GM19023 (cell line): ENCODE measurements around the gene TBRG1.
"Not testable (repeated sequence)": the region's sequence is repeated elsewhere in the genome, so short reads cannot be mapped to it uniquely, and the experiment has no call there.

ENCODE experiments used
- ATAC-seq: cut with Tn5 transposase; IDR thresholded peaks from one replicate; pipeline ENCODE4 v1.9.1; 2021; ENCODE audit warnings: mild to moderate bottlenecking, moderate library complexity; ENCODE audit not compliant: unreplicated experiment

The TBRG1 gene, protein sequence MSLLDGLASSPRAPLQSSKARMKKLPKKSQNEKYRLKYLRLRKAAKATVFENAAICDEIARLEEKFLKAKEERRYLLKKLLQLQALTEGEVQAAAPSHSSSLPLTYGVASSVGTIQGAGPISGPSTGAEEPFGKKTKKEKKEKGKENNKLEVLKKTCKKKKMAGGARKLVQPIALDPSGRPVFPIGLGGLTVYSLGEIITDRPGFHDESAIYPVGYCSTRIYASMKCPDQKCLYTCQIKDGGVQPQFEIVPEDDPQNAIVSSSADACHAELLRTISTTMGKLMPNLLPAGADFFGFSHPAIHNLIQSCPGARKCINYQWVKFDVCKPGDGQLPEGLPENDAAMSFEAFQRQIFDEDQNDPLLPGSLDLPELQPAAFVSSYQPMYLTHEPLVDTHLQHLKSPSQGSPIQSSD

DNA sequence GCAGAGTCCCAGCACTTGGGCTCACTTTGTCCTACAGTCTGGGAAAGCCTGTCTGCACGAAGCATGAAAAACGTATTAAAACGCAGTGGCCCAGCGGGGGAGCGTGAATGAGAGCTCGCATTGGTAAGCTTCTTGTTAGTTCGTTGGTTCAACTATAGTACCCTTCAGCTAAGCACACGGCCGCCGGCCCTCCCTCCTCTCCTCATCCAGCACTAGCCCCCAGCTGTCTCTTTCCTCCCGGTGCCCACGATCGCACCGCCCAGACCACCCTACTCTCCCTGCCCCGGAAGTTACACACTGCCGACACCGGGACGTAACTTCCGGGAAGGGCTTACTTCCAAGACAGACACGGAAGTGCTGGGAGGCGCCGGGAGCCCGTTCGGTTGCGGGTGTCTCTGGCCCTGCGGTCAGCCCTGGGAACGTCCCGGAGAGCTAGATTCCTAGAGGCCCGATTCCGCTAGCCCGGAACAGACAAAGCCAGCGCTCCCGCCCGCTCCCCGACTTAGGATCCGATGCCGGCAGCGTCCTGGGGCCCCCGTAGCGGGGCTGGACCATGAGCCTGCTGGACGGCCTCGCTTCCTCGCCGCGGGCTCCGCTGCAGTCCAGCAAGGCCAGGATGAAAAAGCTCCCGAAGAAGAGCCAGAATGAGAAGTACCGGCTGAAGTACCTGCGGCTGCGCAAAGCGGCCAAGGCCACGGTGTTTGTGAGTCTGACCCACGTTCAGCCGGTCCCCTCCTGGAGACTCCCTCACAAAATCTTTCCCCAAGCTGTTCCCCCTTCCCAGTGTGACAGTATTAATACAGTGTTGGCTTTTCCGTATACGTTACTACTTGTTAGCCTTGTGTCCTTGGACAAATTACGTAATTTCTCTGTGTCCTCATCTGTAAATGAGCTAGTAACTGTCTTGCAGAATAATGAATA, at the start of gene TBRG1:
TBRG1 (plus strand) TSS at position 334 of the 921 bp plus-strand sequence; CDS start at position 554, 220 bp downstream.
- ATAC-seq: peak; percentile 98

DNA sequence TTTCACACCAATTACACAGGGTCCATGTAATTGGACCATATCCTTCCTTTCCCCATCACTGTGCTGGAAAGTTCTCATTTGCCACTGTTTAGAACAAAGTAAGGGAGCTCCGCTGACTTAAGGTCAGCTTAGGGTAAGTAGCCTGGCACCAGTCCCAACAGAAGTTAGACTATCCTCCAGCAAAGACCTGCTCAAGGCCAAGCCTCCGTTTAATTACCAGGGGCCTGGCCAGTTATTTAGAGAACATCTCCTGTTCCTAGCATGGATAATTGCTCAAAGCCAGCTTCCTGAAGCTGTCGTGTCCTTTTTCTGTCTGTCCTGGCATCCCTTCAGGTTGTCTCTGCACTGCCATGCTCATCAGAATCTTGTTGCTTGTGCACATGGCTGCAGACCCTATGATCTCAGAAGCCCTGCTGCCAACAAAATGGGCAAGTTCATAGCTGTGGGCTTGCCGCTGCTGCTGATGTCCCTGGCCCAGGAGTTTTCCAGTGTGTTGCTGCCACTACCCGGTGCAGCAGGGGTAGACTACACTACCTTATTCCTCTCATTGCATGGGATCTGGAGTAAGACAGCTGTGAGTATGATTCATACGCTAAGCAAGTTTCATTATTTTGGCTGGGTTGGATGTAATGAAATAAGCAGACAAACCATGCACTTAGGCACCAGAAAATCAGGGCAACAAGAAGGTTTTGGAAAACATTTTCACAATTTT, 44.8 kb upstream of the TBRG1 start:
- no peak for ATAC-seq

DNA sequence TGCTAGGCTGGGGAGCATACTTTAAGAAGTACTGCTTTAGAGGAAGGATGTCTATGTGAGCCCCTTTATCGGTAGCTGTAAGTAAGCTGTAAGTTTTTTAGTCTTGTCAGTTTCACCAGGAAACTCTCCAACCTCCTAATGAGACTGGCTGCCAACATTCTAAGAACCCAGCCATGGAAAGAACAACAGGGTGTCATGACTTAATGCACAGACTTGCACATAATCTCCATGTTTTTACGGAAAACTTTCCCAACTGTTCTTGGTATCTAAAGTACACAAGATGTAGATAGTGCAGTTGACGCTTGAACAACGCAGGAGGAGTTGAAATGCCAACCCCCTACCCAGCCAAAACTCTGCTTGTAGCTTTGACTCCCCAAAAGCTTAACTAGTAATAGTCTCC, 43.9 kb upstream of the TBRG1 start:
- ATAC-seq: no peak

DNA sequence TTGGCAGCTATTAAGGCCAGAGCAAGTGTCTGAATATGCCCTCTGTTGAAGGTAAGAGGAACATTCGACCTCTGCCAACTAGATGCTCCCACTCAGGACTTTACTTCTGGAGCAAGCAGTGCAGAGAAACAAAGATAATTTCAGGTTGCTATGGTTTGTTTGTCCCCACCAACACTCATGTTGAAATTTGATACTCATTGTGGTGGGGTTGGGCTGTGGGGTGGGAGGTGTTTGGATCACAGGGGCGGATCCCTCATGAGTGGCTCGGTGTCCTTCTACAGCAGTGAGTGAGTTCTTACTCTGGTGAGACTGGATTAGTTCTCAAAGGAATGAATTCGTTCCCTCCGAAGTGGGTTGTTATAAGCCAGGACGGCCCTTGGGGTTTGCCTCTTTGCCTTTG, 40.8 kb upstream of the TBRG1 start:
- no peak for ATAC-seq

DNA sequence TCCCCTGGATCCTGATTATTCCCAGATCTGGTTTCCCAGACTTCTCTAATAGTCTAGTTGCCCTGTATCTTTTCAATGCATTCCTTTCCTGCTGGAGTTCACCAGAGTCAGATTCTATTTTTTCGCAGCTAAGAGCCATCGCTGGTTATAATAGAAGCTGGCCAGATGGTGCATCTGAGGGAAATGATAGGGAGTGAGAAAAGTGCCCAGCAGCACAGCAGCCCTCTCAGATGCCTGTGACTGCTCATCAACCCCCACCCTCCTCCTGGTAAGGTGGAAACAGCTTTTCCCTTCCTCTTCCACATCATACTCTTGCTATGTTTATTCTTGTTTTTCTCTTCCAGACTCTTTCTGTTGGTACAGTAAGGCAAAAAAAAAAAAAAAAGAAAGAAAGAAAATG, 40.1 kb upstream of the TBRG1 start:
- ATAC-seq: no peak

DNA sequence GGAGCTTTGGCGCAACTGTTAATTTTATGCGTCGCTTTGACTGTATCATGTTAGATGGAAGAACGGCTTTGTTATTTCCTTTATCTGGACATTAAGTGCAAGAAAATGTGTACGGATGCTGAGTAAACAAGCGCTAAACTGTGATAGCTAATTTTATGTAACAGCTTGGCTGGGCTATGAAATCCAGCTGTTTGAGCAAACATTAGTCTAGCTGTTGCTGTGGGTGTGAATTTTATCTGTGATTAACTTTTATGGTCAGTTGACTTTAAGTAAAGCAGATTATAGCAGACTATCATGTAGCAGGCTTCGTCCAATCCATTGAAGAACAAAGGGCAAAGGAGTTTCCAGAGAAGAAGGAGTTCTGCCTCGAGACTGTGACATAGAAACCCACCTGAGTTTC, 38.9 kb upstream of the TBRG1 start:
- no peak for ATAC-seq

DNA sequence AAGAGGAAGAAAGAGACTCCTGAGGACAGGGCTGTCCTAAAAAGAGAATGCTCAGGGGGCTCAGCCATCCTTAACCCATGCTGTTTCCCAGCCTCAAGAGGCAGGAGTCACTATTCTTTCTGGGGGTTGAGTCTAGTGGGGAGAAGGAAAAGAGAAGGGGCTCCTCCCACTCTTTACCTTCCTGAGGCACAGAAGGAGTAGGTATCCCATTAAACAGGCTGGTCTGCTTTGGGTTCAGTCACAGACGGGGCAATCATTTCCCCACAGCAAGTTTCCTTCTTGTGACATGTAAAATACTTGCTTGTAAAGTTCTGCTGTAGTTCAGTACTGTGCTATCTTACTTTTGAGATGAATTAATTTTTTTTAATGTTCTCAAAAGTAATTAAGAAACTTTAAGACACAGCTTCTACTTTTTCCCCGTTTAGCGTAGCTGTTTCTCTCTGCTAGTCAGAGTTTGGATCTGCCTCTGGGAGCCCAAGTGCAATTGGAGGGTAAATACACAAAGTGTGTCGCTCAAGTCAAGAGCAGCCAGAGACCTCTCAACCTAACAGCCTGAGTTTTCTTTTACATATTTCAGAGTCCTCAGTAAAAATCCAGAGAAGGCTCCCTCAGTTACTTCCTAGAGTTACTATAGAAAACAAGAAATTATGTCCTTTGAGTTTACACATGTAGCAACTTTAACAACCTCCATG, 37.8 kb upstream of the TBRG1 start:
- no peak for ATAC-seq

DNA sequence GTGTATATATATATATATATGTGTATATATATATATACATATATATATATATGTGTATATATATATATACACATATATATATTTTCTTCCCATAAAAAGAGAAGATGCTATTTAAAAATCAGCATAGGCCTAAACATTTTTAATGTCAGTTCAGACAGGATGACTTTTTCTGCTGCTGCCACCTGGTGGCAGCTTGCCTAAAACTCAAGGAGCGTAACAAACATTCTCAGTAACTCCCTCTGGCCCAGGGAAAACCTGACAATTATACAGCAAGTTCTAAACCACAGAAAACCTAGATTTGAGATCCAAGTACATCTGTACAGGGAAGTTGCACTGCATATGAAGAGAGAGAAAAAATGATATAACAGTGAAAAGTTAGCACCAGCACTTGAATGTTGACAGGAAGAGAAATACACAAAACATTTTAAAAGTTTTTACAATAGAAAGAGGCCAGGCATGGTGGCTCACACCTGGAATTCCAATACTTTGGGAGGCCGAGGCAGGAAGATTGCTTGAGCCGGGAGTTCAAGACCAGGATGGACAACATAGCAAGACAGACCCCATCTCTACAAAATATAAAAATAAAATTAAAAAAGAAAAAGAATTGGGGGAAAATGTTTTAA, 36.3 kb upstream of the TBRG1 start:
- no peak for ATAC-seq

DNA sequence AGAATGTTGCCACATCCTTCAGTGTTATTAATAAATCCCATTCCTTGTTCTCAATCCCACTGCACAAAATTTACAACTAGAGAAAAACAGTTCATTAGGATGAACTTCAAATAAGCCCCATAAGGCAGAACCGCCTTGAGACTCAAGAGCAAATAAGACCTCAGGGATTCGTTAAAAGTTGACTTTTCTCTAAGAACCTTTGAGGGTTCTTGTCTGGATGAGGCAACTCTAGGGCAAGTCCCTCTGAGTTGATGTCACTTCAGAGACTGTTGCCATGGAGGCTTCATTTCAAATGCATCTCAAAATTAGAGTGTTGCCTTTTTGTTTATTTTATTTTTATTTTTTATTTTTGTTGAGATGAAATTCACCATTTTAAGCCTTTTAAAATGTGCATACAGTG, 31.2 kb upstream of the TBRG1 start:
- ATAC-seq: no peak

DNA sequence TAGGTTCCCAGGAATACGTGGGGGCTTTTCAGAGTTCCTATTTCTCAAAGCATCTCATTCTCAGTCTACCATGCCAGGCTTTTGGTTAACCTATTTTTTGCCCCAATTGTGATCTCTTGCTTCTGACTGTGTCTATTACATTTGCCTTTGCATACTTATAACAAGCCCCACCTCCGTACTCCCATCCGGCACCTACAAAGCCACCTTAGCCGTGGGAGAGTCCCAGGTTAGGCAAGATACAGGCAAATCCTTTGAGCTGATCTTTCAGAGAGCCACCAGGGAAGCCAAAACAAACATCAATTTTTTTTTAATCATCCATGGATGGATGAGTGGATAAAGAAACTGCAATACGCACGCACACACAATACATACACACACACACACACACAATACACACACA, 30.0 kb upstream of the TBRG1 start:
- no peak for ATAC-seq

DNA sequence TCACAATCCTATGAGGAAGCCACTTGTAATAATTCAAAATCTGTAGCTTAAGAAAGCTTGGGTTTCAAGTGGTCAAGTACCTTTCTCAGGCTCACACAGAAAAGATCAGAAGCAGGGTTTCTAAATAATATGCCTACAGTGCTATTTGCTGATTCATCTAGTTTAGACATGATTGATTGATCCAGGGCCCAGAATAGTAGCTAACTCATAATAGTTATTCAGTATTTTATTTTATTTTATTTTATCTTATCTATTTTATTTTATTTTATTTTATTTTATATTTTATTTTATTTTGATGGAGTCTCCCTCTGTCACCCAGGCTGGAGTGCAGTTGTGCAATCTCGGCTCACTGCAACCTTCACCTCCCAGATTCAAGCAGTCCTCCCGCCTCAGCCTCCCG, 27.4 kb upstream of the TBRG1 start:
- ATAC-seq: no peak

DNA sequence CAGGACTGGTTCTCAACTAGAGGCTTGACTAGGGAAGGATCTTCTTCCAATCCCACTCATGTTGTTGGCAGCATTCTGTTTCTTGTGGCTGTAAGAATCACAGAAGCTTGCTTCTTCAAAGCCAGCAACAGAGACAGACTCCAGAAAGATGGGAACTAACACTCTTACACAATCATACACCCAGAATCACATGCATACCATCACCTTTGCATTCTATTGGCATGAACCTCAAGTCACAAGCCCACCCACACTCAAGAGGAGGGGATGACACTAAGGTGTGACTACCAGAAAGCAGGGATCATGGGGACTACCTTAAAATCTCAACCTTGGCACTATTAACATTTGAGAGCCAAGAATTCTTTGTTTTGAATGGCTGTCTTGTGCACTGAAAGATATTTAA, 25.0 kb upstream of the TBRG1 start:
- no peak for ATAC-seq

DNA sequence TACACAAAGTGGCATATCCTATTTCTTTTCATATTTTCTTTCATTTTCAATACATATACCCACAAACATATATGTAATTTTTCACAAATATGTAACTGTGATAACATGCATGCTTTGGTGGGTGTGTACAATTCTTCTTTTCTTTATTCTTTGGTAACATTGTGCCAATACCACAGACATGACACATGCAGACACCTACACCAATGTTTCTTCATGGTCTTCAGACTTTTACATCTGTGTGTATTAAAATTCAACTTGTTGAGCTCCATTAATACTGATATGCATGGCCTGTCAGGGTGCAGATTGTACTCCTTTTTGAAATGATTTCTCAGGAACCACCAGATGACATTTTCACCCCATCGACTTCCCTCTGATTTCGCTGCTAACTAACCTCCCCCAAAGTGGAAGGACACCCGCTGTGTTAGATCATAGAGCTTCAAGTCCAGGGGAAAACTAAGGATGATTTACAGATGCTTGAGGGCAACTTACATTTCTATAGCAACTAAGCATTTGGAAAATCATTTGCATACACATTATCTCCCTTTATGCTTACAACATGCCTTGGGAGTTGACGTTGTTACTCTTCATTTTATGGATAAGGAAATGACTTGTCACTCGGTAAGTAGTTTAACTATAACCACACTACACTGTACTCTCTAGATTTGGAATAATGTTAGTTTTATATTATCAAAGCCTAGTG, 21.9 kb upstream of the TBRG1 start:
- no peak for ATAC-seq

DNA sequence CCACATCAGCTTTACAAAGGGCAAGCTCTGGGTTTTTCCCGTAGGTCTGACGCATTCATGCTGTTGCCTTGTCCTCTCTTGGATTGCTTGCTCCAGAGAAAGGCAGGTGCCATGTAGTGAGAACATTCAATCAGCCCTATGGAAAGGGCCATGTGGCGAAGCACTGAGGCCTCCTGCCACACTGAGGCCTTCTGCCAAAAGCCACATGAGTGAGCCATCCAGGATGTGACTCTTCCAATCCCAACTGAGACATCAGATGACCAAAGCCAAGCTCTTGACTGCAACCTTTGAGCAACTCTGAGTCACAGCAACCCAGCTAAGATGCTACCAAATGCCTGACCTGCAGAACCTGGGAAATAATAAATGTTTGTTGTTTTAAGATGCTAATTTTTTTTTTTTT, 20.5 kb upstream of the TBRG1 start:
- no peak for ATAC-seq

DNA sequence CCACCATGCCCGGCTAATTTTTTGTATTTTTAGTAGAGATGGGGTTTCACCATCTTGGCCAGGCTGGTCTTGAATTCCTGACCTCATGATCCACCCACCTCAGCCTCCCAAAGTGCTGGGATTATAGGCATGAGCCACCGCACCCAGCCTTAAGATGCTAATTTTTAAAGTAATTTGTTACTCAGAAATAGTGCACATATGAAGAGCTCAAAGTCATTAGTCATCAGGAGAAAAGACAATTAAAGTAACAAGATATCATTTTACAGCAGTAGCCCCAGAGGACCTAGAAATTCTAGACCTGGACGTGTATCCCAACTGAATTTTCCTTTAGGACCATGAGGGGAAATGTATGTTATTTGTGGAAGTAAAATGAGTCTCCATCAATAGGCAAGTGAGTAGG, 19.9 kb upstream of the TBRG1 start:
- not testable (repeated sequence) for ATAC-seq

DNA sequence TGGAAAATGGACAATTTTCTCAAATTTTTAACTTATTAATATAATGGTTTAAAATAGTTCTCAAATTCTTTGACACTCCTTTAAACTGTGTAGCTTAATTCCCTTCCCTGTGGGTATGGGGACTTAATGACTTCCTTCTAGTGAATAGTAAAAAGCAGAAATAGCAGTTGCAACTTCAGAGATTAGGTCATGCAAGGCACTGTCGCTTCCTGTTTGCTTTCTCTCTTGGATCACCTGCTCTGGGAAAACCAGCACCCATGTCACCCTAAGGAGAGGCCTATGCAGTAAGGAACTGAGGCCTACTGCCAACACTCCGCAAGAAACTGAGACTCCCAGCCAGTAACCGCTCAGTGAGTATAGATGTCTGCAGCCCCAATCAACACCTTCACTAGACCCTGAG, 16.9 kb upstream of the TBRG1 start:
- ATAC-seq: no peak

DNA sequence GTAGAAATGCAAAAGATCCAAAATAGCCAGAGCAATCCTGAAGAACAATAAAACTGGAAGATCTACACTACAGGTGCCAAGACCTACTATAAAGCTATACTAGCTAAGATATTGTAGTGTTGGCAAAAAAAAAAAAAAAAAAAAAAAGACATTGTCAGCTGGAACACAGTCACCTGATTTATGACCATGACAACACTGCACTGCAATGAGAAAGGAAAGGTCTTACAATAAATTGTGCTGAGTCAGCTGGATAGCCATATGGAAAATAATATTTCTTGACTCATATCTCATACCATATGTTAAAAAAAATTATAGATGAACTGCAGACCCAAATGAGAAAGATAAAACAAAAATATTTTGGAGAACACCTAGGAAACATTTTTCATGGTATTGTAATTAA, 14.5 kb upstream of the TBRG1 start:
- no peak for ATAC-seq

DNA sequence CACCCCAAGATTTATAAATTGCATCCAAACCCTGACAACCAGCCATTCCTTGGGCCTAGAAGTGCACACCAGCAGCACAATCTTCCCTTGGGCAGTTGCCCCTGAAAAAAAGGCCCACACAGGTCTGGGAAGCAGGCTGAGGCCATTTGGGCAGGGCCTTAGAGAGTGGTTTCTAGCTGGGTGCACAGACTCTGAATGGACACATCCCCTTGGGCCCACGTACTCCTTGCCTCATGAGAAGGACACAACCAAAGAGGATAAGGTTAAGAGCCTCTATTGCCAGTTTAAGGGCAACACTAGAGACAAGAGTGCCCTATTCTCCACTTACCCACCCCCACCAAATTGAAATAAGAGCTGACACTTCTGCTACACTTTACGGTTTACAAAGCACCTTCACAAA, 12.4 kb upstream of the TBRG1 start:
- no peak for ATAC-seq

DNA sequence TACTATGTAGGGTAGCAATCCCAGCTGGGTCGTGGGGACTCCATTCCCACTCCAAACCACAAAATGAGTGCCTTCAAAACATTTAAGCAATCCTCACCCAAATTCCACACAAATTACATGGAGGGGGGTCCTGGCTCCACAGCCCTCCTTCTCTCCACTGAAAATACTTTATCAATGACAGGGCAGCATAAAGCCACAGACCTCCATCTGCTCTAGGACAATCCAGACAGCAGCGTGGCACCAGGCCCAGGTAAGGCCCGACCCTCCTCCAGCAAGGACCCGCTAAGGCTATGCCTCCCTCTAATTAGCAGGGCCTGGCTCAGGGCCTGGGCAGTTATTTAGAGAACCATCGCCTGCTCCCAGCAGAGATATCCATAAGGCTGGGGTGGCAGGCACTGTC, 11.6 kb upstream of the TBRG1 start, which contains the start of gene PANX3:
PANX3 (plus strand) TSS at position 365 of the 400 bp plus-strand sequence. CDS start 129 bp downstream, outside the sequence.
- ATAC-seq: no peak

DNA sequence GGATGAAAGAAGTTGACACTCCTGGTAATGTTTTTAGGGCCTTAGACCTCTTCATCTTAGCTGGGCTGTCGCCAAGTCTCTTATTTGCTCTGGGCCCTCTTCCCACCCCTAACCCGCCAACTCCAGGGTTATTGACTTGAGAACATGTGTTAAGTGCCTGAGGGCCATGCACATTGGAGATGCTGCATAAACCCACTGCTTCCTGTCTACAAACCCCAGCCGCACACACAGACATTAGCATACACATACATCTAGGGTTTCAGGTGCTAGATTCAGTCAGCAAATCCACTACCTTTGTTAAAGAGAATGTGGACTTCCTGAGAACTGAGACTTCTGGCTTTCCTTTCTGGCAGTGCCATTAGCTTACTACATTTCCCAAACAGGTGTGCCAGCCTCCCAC, 10.6 kb upstream of the TBRG1 start:
- no peak for ATAC-seq
